Subcutaneous adipose tissue (tissue), 4 donors: ENCODE results near the gene PTPRK. TPM values are rescaled to one million over a fixed set of nuclear protein-coding genes. Genes with fewer than 3 reads are reported as not detected.

Source experiments
- CTCF ChIP-seq: fragments of 450-650 bp; IDR thresholded peaks from one replicate; pipeline ENCODE4 v1.5.1; 2016; ENCODE audit warnings: low read depth, mild to moderate bottlenecking, control low read depth, antibody characterized with exemption, moderate library complexity
- total RNA-seq, 4 donors: library from RNA; depleted of rRNA; stranded (reverse); fragments of >200 nt; gene quantifications; one replicate each; pipeline ENCODE4 v1.1.0, GENCODE V29; 2016

The PTPRK gene
- total RNA-seq, 4 donors from 2014 or later, result 21.6 to 31.0 (median 26.1) TPM

GRCh38 chr6:127934956-127935355 lies 585.4 kb downstream of the PTPRK start:
- TF ChIP-seq CTCF, result no peak

DNA sequence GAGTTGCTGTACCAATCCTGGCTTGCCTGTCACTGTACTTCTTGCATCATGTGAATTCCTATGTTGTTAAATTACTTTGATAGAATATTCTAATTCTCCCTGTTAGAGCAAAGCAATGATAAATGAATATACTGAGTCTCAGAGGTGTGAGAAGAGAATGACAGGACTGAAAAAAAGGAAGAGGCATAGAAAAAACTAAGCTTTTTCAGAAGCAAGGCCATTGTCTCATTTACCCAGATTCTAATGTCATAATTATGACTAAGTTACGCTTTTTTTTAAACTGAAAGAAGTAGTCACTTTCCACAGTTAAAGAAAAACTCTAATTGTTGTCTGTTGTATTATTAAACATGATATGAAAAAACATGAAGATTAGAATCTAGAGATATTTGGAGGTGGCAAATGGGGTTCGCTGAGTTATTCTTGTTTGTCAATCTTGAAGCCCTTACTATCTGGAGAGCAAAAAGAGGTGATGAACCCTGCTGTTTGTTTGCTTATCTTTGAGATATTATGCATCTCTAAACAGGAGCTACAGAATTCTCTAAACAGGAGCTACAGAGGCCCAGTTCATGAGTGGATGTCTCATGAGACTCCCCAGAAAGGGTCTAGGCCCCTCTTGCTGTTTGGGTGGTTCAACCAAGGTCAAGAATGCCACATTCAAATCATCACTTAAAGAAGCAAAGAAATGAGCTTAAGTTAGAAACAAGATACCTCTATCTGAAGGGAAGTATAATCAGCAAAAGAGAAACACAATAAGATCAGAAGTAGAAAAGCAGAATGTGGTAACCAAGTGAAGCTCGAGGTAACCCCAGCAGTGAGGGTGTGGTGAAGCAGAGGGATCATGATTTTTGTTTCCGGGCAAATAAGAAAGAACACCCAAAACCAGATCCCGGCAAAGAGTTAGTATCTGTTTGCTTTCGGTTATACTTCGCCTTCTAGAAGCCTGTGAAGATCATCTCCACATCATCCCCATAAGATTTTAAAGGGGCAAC lies 586.3 kb downstream of the PTPRK start:
- no peak for TF ChIP-seq CTCF

- TF ChIP-seq CTCF, result no peak
Measured at GRCh38 chr6:127933137-127933536, 587.3 kb downstream of the PTPRK start.

DNA sequence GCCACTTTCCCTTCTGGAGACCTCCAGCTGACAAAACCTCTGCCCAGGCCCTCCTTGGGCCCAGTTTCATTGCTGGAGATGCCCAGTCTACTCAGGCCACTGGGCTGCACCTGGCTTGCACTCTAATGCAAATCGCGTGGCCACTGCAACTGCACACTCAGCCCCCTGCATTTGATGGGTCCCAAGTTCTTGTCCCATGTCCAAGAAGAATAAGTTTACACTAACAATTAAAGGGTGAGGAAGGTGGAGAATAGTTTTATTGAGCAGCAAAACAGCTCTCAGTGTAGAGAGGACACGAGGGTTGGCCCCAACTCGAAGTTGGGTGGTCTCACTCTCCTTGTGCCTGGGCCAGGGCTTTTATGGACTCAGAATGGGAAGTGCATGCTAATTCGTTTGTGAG lies 587.7 kb downstream of the PTPRK start:
- no peak for TF ChIP-seq CTCF

- TF ChIP-seq CTCF, result no peak
Measured at GRCh38 chr6:127924440-127924839, 596.0 kb downstream of the PTPRK start.

- TF ChIP-seq CTCF, result no peak
Measured at GRCh38 chr6:127924031-127924430, 596.4 kb downstream of the PTPRK start.

- no peak for TF ChIP-seq CTCF
Measured at GRCh38 chr6:127923135-127923534, 597.3 kb downstream of the PTPRK start.
